H1 (cell line): ENCODE measurements around the gene PARD3. TPM values are rescaled to one million over a fixed set of nuclear protein-coding genes. Genes with fewer than 3 reads are reported as not detected.

Experiments used
- CTCF ChIA-PET: fragments of 300-600 bp; sonication (Branson Sonifier 250); formaldehyde crosslinking; loops from one replicate; lab custom pipeline; 2021; ENCODE audit not compliant: partially characterized antibody; lab: Charles Lee
- POLR2A ChIA-PET: fragments of 300-600 bp; sonication (Branson Sonifier 250); formaldehyde crosslinking; loops from one replicate; lab custom pipeline; 2021; ENCODE audit warnings: inconsistent platforms; ENCODE audit not compliant: partially characterized antibody; lab: Charles Lee
- DNase-seq, 2 experiments: peaks; one replicate each; pipeline versions ENCODE4 v3.0.0 to v3.0.0-alpha.2; 2010 to 2022; ENCODE audit warnings: low spot score in 2 of 2, low read depth in 1 of 2, mixed read lengths in 1 of 2
- FAIRE-seq: peaks from 2 replicates; lab custom pipeline; 2011; peaks lifted over from hg19 to GRCh38; lab: Jason Lieb, UNC
- H2AFZ ChIP-seq: 2 replicates; pipeline ENCODE4 v1.8.1; 2012; ENCODE audit warnings: low read length, inconsistent platforms
- H2AK5ac ChIP-seq: 2 replicates; pipeline ENCODE4 v1.6.1; 2013; ENCODE audit warnings: low read depth, low read length
- H2BK120ac ChIP-seq: replicated peaks from 2 replicates; pipeline ENCODE3; 2013; ENCODE audit warnings: low read depth, low read length, inconsistent platforms
- H2BK12ac ChIP-seq: 2 replicates; pipeline ENCODE4 v1.6.1; 2013; ENCODE audit warnings: low read depth, low read length
- H2BK15ac ChIP-seq: 2 replicates; pipeline ENCODE4 v1.6.1; 2013; ENCODE audit warnings: low read length
- H2BK20ac ChIP-seq: 2 replicates; pipeline ENCODE4 v1.6.1; 2013; ENCODE audit warnings: low read length
- H2BK5ac ChIP-seq: 2 replicates; pipeline ENCODE4 v1.6.1; 2013; ENCODE audit warnings: low read depth, low read length
- H3K14ac ChIP-seq: 2 replicates; pipeline ENCODE4 v1.6.1; 2013; ENCODE audit warnings: inconsistent platforms; ENCODE audit not compliant: insufficient read length
- H3K18ac ChIP-seq: 2 replicates; pipeline ENCODE4 v1.6.1; 2013; ENCODE audit warnings: low read length; ENCODE audit errors: extremely low read depth
- H3K23ac ChIP-seq: 2 replicates; pipeline ENCODE4 v1.6.1; 2013; ENCODE audit warnings: inconsistent platforms; ENCODE audit not compliant: insufficient read length
- H3K23me2 ChIP-seq: 2 replicates; pipeline ENCODE4 v1.6.1; 2013; ENCODE audit warnings: low read depth, low read length
- H3K27ac ChIP-seq: 2 replicates; pipeline ENCODE4 v1.6.1; 2011; ENCODE audit warnings: low read depth, low read length, inconsistent platforms
- H3K27me3 ChIP-seq, 4 experiments: replicated peaks in 1 of 4; 1 replicate in 1 of 4; 2 replicates in 3 of 4; pipeline versions ENCODE4 v1.6.1 to v1.8.1; 2011 to 2013; ENCODE audit warnings: low read length in 3 of 4, mild to moderate bottlenecking in 3 of 4, inconsistent platforms in 2 of 4, mixed read lengths in 2 of 4, moderate library complexity in 1 of 4; ENCODE audit not compliant: control insufficient read depth in 3 of 4, insufficient read depth in 3 of 4; ENCODE audit errors: extremely low read depth in 1 of 4
- H3K36me3 ChIP-seq, 4 experiments: 2 replicates each; pipeline versions ENCODE4 v1.6.1 to v1.8.1; 2011 to 2013; ENCODE audit warnings: mild to moderate bottlenecking in 4 of 4, low read length in 3 of 4, moderate library complexity in 2 of 4, control low read depth in 1 of 4, inconsistent platforms in 1 of 4; ENCODE audit not compliant: insufficient read depth in 4 of 4, control insufficient read depth in 2 of 4
- H3K4ac ChIP-seq: replicated peaks from 2 replicates; pipeline ENCODE3; 2013; ENCODE audit warnings: low read length, low read depth, mixed read lengths, inconsistent platforms; ENCODE audit not compliant: insufficient read length
- H3K4me1 ChIP-seq, 4 experiments: replicated peaks in 1 of 4; 1 replicate in 1 of 4; 2 replicates in 3 of 4; pipeline versions ENCODE4 v1.6.1 to v1.8.1; 2011 to 2013; ENCODE audit warnings: low read length in 3 of 4, inconsistent platforms in 2 of 4, mixed read lengths in 1 of 4; ENCODE audit not compliant: insufficient read depth in 4 of 4, control insufficient read depth in 3 of 4
- H3K4me2 ChIP-seq, 2 experiments: 2 replicates each; pipeline versions ENCODE4 v1.6.1 to v1.8.1; 2011 to 2013; ENCODE audit warnings: low read depth in 2 of 2, low read length in 2 of 2, control low read depth in 1 of 2, inconsistent platforms in 1 of 2, mild to moderate bottlenecking in 1 of 2; ENCODE audit not compliant: insufficient read depth in 1 of 2
- H3K4me3 ChIP-seq, 4 experiments: fragments of 200-600, 300-600 bp in 1 of 4; sonication (generic), shearing (Covaris generic), sonication (Bioruptor Twin) in 1 of 4; 2 replicates each; pipeline versions ENCODE4 v1.5.1 to v1.8.1; 2011 to 2016; ENCODE audit warnings: low read length in 4 of 4, low read depth in 3 of 4, control low read depth in 2 of 4, inconsistent platforms in 2 of 4, mild to moderate bottlenecking in 2 of 4, mixed read lengths in 1 of 4, moderate library complexity in 1 of 4; ENCODE audit not compliant: insufficient read depth in 2 of 4; ENCODE audit errors: extremely low read depth in 1 of 4
- H3K56ac ChIP-seq: replicated peaks from 2 replicates; pipeline ENCODE3; 2013; ENCODE audit warnings: low read depth, mild to moderate bottlenecking, mixed read lengths, low read length, inconsistent platforms; ENCODE audit not compliant: insufficient read length
- H3K79me1 ChIP-seq: 2 replicates; pipeline ENCODE4 v1.6.1; 2013; ENCODE audit warnings: low read depth, low read length, control low read depth
- H3K79me2 ChIP-seq, 2 experiments: 2 replicates each; pipeline versions ENCODE4 v1.6.1 to v1.8.1; 2012 to 2013; ENCODE audit warnings: low read length in 2 of 2, mild to moderate bottlenecking in 2 of 2, inconsistent platforms in 1 of 2; ENCODE audit not compliant: insufficient read depth in 2 of 2, control insufficient read depth in 1 of 2
- H3K9ac ChIP-seq, 4 experiments: replicated peaks in 1 of 4; 1 replicate in 1 of 4; 2 replicates in 3 of 4; pipeline versions ENCODE4 v1.6.1 to v1.8.1; 2011 to 2013; ENCODE audit warnings: low read depth in 3 of 4, low read length in 3 of 4, control low read depth in 2 of 4, mild to moderate bottlenecking in 2 of 4, moderate library complexity in 2 of 4, inconsistent platforms in 1 of 4; ENCODE audit errors: extremely low read depth in 1 of 4
- H3K9me3 ChIP-seq, 2 experiments: 2 replicates each; pipeline versions ENCODE4 v1.6.1 to v1.8.1; 2012 to 2013; ENCODE audit warnings: mild to moderate bottlenecking in 2 of 2, moderate library complexity in 2 of 2, control low read depth in 1 of 2, inconsistent platforms in 1 of 2, low read depth in 1 of 2, low read length in 1 of 2, mixed read lengths in 1 of 2; ENCODE audit not compliant: insufficient read depth in 2 of 2
- H4K20me1 ChIP-seq, 2 experiments: replicated peaks in 1 of 2; 2 replicates each; pipeline versions ENCODE3 to v1.8.1; 2011 to 2013; ENCODE audit warnings: inconsistent platforms in 2 of 2, low read length in 2 of 2, mild to moderate bottlenecking in 1 of 2; ENCODE audit not compliant: insufficient read depth in 2 of 2, control insufficient read depth in 1 of 2
- H4K5ac ChIP-seq: 2 replicates; pipeline ENCODE4 v1.6.1; 2013; ENCODE audit warnings: low read length, low read depth, mixed read lengths, inconsistent platforms; ENCODE audit not compliant: insufficient read length
- H4K8ac ChIP-seq: 2 replicates; pipeline ENCODE4 v1.8.0; 2013; ENCODE audit warnings: mild to moderate bottlenecking, moderate library complexity, low read length, inconsistent platforms; ENCODE audit not compliant: insufficient read depth; ENCODE audit errors: extremely low read depth
- H4K91ac ChIP-seq: replicated peaks from 2 replicates; pipeline ENCODE3; 2013; ENCODE audit warnings: low read length, mixed read lengths, inconsistent platforms; ENCODE audit not compliant: insufficient read length
- BCL11A ChIP-seq, 2 experiments: IDR thresholded peaks; one replicate each; pipeline ENCODE4 v1.6.1; 2011; ENCODE audit warnings: low read depth in 2 of 2, low read length in 2 of 2, mild to moderate bottlenecking in 2 of 2
- EP300 ChIP-seq, 2 experiments: IDR thresholded peaks; 1 replicate in 1 of 2; 2 replicates in 1 of 2; pipeline ENCODE4 v1.6.1; 2011 to 2012; ENCODE audit warnings: low read depth in 2 of 2, low read length in 2 of 2, mild to moderate bottlenecking in 2 of 2, borderline replicate concordance in 1 of 2, inconsistent platforms in 1 of 2, moderate library complexity in 1 of 2
- MAFK ChIP-seq: IDR thresholded peaks from 2 replicates; pipeline ENCODE4 v1.6.1; 2012; ENCODE audit warnings: low read depth, mild to moderate bottlenecking, improper control_type of control experiment, low read length
- RNF2 ChIP-seq: fragments of 200-900, 300-1000 bp; sonication (generic); IDR thresholded peaks from 2 replicates; pipeline ENCODE4 v1.7.1; 2016; ENCODE audit warnings: borderline replicate concordance, low read depth, mild to moderate bottlenecking, antibody characterized with exemption, low read length; ENCODE audit not compliant: poor library complexity, severe bottlenecking; ENCODE audit errors: missing control alignments
- WGBS, 2 experiments: shearing (Covaris generic) in 1 of 2; methylation state at CpG; one replicate each; pipeline versions ENCODE4 v1.1.6 to v1.1.7; 2013 to 2015; ENCODE audit warnings: low lambda C conversion rate in 2 of 2, mixed read lengths in 2 of 2, inconsistent platforms in 1 of 2, low coverage in 1 of 2, missing lambda C conversion rate in 1 of 2; ENCODE audit not compliant: insufficient replicate concordance in 2 of 2, insufficient coverage in 1 of 2, insufficient read length in 1 of 2; ENCODE audit errors: extremely low coverage in 1 of 2, missing lambda C conversion rate in 1 of 2; 5-methylcytosine and 5-hydroxymethylcytosine counted together
- polyA plus RNA-seq, 7 experiments: library from polyadenylated mRNA; depleted of rRNA in 3 of 7; stranded (reverse) in 5 of 7; unstranded in 2 of 7; fragments of >200 nt in 5 of 7; fragments of 200-250 nt in 2 of 7; gene quantifications; 1 replicate in 5 of 7; 2 replicates in 1 of 7; 4 replicates in 1 of 7; pipeline versions ENCODE4 v1.2.1 to v1.2.3, GENCODE V29; 2011 to 2013; ENCODE audit warnings: missing spikeins in 2 of 7, mixed read lengths in 2 of 7
- total RNA-seq: library from RNA; stranded (reverse); fragmentation: NEBNext Ultra II Directional; extraction: Animal tissue kit (Norgen Biotek cat#: 25700); gene quantifications from 2 replicates; pipeline ENCODE4 v1.2.1, GENCODE V29; 2021
- TF ChIP-seq, protein P1 (sequence below): IDR thresholded peaks from 2 replicates; pipeline ENCODE4 v1.6.1; 2012; ENCODE audit warnings: low read length, inconsistent platforms

The PARD3 gene
- total and polyA plus RNA-seq, 2 of the 8 experiments (the other 6 are each of a cell fraction or from before 2014, with no cell fraction given) = 19.7 to 49.1 TPM

DNA sequence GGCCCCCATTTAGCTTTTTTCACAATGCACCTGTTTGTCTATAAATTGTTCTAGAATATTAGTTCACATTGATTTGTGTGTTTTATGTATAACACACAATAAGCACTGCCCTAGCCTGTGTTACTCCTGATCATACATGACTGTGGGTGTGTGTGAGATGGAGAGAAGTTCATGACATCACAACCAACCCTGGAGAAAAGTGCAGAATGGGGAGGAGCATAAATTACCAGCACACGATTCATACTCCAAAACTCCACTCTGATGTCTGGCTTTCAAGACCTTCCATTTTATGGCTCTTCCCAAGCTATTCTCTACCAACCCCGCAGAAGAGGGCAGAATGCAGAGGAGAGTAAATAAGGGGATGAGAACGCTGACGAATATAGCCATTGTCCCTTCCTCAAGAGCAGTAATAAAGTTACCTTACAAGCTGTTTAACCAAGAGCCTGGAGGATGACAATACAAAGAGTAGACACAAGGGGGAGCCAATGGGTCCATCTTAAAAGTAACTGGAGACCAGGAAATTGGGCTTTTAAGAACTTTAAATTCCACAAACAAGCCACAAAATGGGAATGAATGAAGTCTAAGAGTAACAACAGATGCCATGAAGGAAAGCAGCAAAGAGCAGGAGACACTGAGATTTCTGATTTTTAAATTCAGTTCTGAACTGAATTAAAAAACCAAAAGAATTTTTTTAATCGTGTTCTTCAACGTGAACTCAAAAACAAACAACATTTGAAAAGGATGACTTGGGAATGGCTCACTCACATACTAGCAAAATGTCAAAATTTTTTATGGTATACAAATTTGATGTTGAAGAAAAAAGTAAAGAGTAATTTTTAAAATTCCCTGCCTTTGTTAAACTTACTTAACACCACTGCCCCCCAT, 159.6 kb downstream of the PARD3 start:
- 34% methylated on average over 6 of the region's 6 CpGs; no CpG with 5 or more reads in 1 of the 2 experiments for WGBS, 2 experiments
- TF ChIP-seq RNF2 (no peak), BCL11A (IDR thresholded peaks at IDR 0.05; ENCODE audit: low read depth in 2 of 2, low read length in 2 of 2) (no peak), MAFK (no peak), EP300 (IDR thresholded peaks at IDR 0.05; ENCODE audit: borderline replicate concordance in 1 of 2, low read depth in 2 of 2, low read length in 2 of 2) (no peak)
- TF ChIP-seq, protein P1, sequence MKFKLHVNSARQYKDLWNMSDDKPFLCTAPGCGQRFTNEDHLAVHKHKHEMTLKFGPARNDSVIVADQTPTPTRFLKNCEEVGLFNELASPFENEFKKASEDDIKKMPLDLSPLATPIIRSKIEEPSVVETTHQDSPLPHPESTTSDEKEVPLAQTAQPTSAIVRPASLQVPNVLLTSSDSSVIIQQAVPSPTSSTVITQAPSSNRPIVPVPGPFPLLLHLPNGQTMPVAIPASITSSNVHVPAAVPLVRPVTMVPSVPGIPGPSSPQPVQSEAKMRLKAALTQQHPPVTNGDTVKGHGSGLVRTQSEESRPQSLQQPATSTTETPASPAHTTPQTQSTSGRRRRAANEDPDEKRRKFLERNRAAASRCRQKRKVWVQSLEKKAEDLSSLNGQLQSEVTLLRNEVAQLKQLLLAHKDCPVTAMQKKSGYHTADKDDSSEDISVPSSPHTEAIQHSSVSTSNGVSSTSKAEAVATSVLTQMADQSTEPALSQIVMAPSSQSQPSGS = no peak

More for the DNA sequence above, 159.6 kb downstream of the PARD3 start:
- ChIA-PET CTCF (interaction anchor here (0.6 to 3.2 kb wide), 25 partner anchors 9 to 1128 kb away, joined by 3 to 16 read pairs (median 4); no protein-coding TSS in a partner anchor), POLR2A (interaction anchor here (0.6 to 1.6 kb wide), 2 partner anchors 11 to 694 kb away, joined by 3 to 4 read pairs; no protein-coding TSS in a partner anchor)
- H2BK12ac ChIP-seq = no peak overlapping the region
- no peak overlapping the region for H2BK15ac ChIP-seq
- H3K4ac ChIP-seq = no peak overlapping the region
- no peak overlapping the region for H3K27ac ChIP-seq
- no peak overlapping the region for H2BK20ac ChIP-seq
- H2AFZ ChIP-seq = no peak overlapping the region
- H3K18ac ChIP-seq = no peak overlapping the region
- H3K79me1 ChIP-seq = peaks cover 5% of the 10 kb centered on the region; the same call in 1 of the 2 replicates
- no peak overlapping the region for H4K91ac ChIP-seq
- FAIRE-seq = peak; percentile 96
- H3K79me2 ChIP-seq = peaks cover 5 to 62% of the 10 kb centered on the region in 2 experiments
- peaks cover 10 to 37% (median 20%) of the 10 kb centered on the region in 4 experiments for H3K4me1 ChIP-seq
- H3K23me2 ChIP-seq = no peaks in the 10 kb centered on the region
- no peak overlapping the region for H3K14ac ChIP-seq
- H3K9me3 ChIP-seq = no peaks in the 10 kb centered on the region
- H2BK120ac ChIP-seq = peak overlapping the region; percentile 19
- no peak overlapping the region for H2BK5ac ChIP-seq
- H3K36me3 ChIP-seq = no peaks in the 10 kb centered on the region
- no peaks in the 10 kb centered on the region for H3K27me3 ChIP-seq
- no peak overlapping the region for H2AK5ac ChIP-seq
- peak overlapping the region in 1 of 2 experiments; percentile 37; a peak in 1 of 4 replicates for H3K4me2 ChIP-seq
- H4K5ac ChIP-seq = no peak overlapping the region
- H4K8ac ChIP-seq = no peak overlapping the region
- no peak overlapping the region for H3K9ac ChIP-seq
- no peak overlapping the region for H3K23ac ChIP-seq
- H3K4me3 ChIP-seq = no peak overlapping the region
- no peak overlapping the region for H3K56ac ChIP-seq
- H4K20me1 ChIP-seq = peaks cover 0 to 3% of the 10 kb centered on the region in 2 experiments
- DNase-seq = peak; percentile 62 to 74
